Stimulated activated naive CD8-positive, alpha-beta T cell treated with anti-CD3 and anti-CD28 coated beads, Interleukin-15, Interleukin-2, amounts not matched to agents 100 U/mL and 50 U/mL, for 24 hours (primary cell): Measurements from ENCODE around the gene CHMP4B.

Experiments used
- ATAC-seq: fragments of 150-1000 bp; cut with Tn5 transposase; one replicate; pipeline ENCODE4 v1.10.0; 2021
- DNase-seq: peaks from one replicate; pipeline ENCODE4 v3.0.0; 2021

Gene CHMP4B

GRCh38 chr20:33810885-33811775 is at the start of gene CHMP4B:
TSS of gene CHMP4B (plus strand) at chr20:33811348. CDS start at chr20:33811469, 121 bp downstream.
- DNase-seq (peak; percentile 97), ATAC-seq (peak; percentile 98)

GRCh38 chr20:33761698-33762250 is 49.4 kb upstream of the CHMP4B start:
- ATAC-seq (no peak), DNase-seq (no peak)

GRCh38 chr20:33765099-33765498 is 46.0 kb upstream of the CHMP4B start:
- no peak for DNase-seq
- ATAC-seq, result no peak

GRCh38 chr20:33765592-33765991 is 45.6 kb upstream of the CHMP4B start:
- ATAC-seq, result no peak
- no peak for DNase-seq

- DNase-seq (no peak), ATAC-seq (no peak)
These were observed 44.5 kb upstream of the CHMP4B start for GRCh38 chr20:33766686-33767085.

- DNase-seq (no peak), ATAC-seq (no peak)
These were observed 43.4 kb upstream of the CHMP4B start for GRCh38 chr20:33767777-33768138.

GRCh38 chr20:33769043-33769442 is 42.1 kb upstream of the CHMP4B start:
- DNase-seq (no peak), ATAC-seq (no peak)

- ATAC-seq (no peak), DNase-seq (no peak)
These were observed 41.1 kb upstream of the CHMP4B start for GRCh38 chr20:33770005-33770404.

- DNase-seq, result no peak
- no peak for ATAC-seq
These were observed 39.2 kb upstream of the CHMP4B start for GRCh38 chr20:33771938-33772337.

- DNase-seq (no peak), ATAC-seq (no peak)
These were observed 38.7 kb upstream of the CHMP4B start for GRCh38 chr20:33772439-33772838.

GRCh38 chr20:33773412-33774089 is 37.6 kb upstream of the CHMP4B start:
- ATAC-seq (peak; percentile 95), DNase-seq (peak; percentile 26)

- no peak for DNase-seq
- ATAC-seq, result no peak
These were observed 33.3 kb upstream of the CHMP4B start for GRCh38 chr20:33777816-33778215.

GRCh38 chr20:33781133-33781532 is 30.0 kb upstream of the CHMP4B start:
- no peak for DNase-seq

GRCh38 chr20:33781945-33782344 is 29.2 kb upstream of the CHMP4B start:
- no peak for ATAC-seq
- no peak for DNase-seq

More at GRCh38 chr20:33781133-33781532, 30.0 kb upstream of the CHMP4B start:
- ATAC-seq, result no peak

- no peak for DNase-seq
- ATAC-seq, result no peak
These were observed 27.9 kb upstream of the CHMP4B start for GRCh38 chr20:33783256-33783655.

- ATAC-seq (no peak), DNase-seq (no peak)
These were observed 27.3 kb upstream of the CHMP4B start for GRCh38 chr20:33783818-33784217.

GRCh38 chr20:33784225-33784624 is 26.9 kb upstream of the CHMP4B start:
- DNase-seq, result no peak
- ATAC-seq, result no peak

- ATAC-seq (no peak), DNase-seq (no peak)
These were observed 25.6 kb upstream of the CHMP4B start for GRCh38 chr20:33785503-33785902.

- no peak for DNase-seq
- no peak for ATAC-seq
These were observed 23.8 kb upstream of the CHMP4B start for GRCh38 chr20:33787253-33787891.

- no peak for ATAC-seq
These were observed 22.6 kb upstream of the CHMP4B start for GRCh38 chr20:33788351-33789049.

GRCh38 chr20:33789109-33789857 is 21.9 kb upstream of the CHMP4B start:
- DNase-seq, result no peak
- no peak for ATAC-seq

More at GRCh38 chr20:33788351-33789049, 22.6 kb upstream of the CHMP4B start:
- no peak for DNase-seq
